ENCODE results near the gene GATA3.

- no peak for TF ChIP-seq CTCF (IDR thresholded peaks at IDR 0.05)
- TF ChIP-seq POLR2AphosphoS5 (IDR thresholded peaks at IDR 0.05), result no peak
Observed at GRCh38 chr10:8017277-8017676, 37.2 kb upstream of the GATA3 start.

Data from prostate gland (tissue), 2 donors.